AG09309 (cell line): ENCODE results near the gene LEAP2.

Experiments
- DNase-seq: peaks from one replicate; pipeline ENCODE4 v3.0.0-alpha.2; 2010; ENCODE audit warnings: low read depth
- H3K4me3 ChIP-seq: 2 replicates; pipeline ENCODE4 v1.5.1; 2011; ENCODE audit warnings: mild to moderate bottlenecking, low read depth, low read length, moderate library complexity; ENCODE audit not compliant: control insufficient read depth
- CTCF ChIP-seq: IDR thresholded peaks from 2 replicates; pipeline ENCODE4 v1.5.1; 2011; ENCODE audit warnings: mild to moderate bottlenecking, low read depth, low read length, inconsistent platforms; ENCODE audit not compliant: insufficient read depth, control insufficient read depth; ENCODE audit errors: missing control alignments

LEAP2 gene

GRCh38 chr5:132873930-132874271 lies 433 bp downstream of the LEAP2 start:
- H3K4me3 ChIP-seq, result no peak overlapping the region
- TF ChIP-seq CTCF, result no peak
- no peak for DNase-seq

GRCh38 chr5:132876020-132876759 lies 2.7 kb downstream of the LEAP2 start:
- no peak overlapping the region for H3K4me3 ChIP-seq

GRCh38 chr5:132877466-132877865 lies 4.0 kb downstream of the LEAP2 start:
- no peak for DNase-seq
- no peak overlapping the region for H3K4me3 ChIP-seq
- TF ChIP-seq CTCF, result no peak

More at GRCh38 chr5:132876020-132876759, 2.7 kb downstream of the LEAP2 start:
- TF ChIP-seq CTCF, result no peak
- DNase-seq, result no peak

GRCh38 chr5:132877938-132878337 lies 4.5 kb downstream of the LEAP2 start:
- H3K4me3 ChIP-seq, result no peak overlapping the region
- no peak for TF ChIP-seq CTCF
- no peak for DNase-seq

GRCh38 chr5:132883261-132883834 lies 9.9 kb downstream of the LEAP2 start:
- DNase-seq, result peak; percentile 53
- H3K4me3 ChIP-seq, result no peak overlapping the region
- TF ChIP-seq CTCF, result peak; percentile 75

- H3K4me3 ChIP-seq, result no peak overlapping the region
- DNase-seq, result no peak
- TF ChIP-seq CTCF, result no peak
These were observed 11.1 kb downstream of the LEAP2 start for GRCh38 chr5:132884548-132884947.
